Measurements from ENCODE around the gene SMARCA4.

SMARCA4 gene

DNA sequence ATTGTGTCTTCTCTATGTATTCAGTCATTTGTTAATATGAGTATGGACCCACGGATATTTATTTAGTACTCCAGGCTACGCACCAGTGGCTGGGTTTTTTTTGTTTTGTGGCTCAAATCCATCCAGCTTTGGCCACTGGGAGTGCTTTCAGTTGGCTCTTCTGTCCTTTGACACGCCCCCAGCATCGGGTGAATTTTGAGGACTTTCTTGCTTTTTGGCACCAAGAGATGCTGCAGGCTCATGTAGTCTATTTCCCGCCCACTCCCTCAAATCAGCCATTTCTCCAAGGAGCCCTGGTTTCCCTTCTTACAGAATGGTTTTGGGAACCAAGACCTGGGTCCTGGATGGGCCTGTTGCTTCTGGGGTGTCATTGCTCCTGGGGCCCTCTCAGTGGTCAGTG is 55.8 kb downstream of the SMARCA4 start:
- DNase-seq: no peak

DNA sequence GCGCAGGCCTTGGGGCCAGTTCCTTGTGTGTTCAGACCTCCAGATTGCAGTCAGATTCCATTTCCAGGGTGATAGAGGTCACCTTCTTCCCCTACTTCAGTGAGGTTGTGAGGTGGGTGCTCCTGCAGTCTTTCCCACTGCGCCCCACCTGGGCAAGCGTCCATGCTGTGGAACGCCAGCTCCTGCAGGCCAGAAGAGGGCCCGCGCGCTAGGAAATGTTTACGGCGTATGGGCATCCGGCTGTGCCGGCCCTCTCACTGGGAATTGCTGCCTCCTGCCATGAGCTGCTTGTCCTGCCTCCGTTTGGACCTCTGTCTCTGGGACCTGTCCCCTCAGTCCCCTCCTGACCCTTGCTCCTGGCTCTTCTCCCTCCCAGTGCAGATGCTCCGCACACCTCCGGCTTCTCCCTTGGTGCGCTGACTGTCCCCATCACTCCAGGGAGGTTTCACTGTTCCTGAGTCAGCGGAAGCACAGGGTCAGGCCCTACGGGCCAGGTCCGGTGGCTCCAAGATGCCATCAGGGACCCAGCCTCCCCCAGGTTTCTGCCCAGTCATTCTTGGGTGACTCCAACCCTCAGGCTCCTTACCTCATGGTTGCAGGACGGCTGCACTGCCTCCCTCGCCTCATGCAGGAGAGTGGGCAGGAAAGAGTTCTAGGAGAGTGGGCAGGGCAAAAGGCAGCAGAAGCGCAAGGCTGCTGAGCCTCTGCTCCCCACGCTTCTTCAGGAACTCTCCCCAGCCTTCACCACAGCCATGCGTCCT is 56.6 kb downstream of the SMARCA4 start:
- DNase-seq: no peak

DNA sequence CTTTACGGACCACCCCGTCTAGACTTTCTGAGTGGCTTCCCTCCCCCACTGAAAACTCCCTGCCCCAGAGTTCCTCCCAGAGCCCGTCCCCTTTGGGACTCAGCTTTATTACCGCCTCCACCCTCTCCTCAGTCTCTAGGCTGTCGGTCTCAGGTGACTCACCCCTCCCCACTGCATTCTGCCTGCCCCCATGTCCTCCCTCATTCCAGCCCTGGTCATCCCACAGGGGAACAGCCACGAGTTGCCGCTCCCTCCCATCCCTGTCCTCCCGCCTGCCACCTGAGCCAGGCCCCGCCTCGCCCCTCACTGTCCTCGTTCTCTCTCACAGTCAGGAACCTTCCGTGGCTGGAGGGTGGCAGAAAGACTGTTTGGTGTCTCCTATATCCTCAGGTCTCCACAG is 57.3 kb downstream of the SMARCA4 start:
- DNase-seq: no peak

DNA sequence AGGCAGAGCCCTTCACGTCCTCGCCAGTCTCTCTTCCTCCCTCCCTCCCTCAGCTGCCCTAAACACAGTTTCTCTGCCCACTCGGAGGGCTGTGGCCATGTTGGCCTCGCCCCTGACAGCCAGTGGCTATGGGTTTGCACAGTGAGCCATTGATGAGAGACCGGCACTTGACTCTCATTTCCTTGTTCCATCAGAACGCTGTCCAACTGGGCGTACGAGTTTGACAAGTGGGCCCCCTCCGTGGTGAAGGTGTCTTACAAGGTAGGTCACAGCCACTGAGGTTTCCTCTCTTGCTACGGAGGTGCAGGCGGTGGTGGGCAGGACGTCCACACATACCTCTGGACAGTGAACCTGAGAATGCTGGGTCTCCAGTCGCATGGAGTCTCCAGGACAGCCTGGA is 57.9 kb downstream of the SMARCA4 start:
- no peak for DNase-seq

DNA sequence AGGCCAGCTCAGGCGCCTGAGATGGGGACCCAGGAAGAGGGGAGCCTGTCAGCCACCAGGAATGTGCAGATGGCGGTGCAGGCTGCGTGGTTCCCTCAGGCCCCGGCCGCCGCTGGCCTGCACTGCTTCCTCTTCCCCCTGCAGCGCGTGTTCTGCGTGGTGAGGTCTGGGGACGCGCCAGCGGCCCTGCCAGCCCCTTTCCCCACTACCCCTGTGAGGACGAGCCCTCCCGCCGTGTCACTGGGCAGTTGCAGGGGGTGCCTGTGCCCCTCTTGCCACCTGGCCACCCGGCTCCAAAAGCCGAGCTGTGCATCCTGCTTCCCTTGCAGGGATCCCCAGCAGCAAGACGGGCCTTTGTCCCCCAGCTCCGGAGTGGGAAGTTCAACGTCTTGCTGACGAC is 58.4 kb downstream of the SMARCA4 start:
- no peak for DNase-seq

DNA sequence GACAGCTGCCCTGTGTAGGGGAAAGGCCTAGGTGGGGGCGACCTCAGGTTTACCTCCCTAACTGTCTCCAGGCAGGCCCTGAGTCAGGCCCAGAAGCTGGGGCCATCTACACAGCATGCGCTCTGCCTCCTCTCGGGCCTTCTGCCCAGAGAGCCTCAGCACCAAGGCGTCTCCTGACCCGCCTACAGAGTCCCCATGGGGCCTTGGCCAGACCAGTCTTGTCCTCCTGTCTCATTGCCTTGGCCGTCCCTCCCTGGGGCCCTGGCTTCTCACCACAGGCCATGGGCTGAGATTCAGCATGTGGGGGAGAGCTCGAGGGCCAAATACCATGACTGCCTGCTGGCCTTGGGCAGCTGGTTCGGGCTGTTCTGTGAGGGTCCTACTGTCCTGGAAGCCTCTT is 59.0 kb downstream of the SMARCA4 start:
- DNase-seq: no peak

DNA sequence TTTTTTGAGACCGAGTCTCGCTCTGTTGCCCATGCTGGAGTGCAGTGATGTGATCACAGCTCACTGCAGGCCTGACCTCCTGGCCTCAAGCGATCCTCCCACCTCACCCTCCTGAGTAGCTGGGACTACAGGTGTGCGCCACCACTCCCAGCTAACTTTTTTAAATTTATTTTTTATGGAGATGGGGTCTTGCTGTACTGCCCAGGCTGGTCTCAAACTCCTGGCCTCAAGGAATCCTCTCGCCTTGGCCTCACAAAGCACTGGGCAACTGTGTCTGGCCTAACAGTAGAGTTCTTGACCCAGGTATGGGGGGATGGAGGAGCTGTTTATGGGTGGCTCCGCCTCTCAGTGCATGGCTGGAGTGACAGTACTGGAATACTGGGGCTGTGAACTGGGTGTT is 59.6 kb downstream of the SMARCA4 start:
- DNase-seq: no peak

DNA sequence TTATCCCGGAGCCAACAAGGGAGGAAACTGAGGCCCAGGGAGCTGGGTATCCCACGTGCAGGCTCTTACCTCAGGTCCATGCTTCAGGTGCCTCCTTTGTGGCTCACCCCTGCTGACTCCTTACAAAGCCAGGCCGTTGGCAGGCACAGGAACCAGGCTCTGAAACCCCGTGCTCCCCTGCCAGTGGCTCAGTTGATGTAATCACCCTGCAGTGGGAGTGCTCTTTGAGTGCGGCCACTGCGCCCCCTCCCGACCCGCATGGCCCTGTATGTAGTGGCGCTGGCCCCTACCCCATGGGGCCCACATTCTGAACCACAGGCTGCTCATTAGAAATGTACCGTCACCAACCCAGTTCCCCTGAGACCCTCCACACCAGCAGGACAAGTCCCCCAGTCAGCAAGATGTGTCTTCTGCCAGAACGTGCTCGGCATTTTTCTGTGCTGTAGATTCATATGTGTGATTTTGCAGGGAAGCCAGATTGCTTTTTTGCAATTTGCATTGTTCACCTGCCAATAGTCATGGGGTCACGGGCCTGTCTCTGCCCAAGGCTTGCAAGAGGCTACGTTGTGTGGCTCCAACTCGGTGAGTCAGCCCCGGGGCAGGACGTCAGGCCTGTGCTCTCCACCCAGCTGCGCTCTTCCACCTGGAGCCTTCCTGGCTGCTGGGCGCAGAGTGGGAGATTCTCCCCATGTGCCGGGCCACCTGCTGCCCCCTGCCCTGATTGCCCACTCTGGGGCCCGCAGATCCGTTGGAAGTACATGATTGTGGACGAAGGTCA is 60.3 kb downstream of the SMARCA4 start:
- no peak for DNase-seq

DNA sequence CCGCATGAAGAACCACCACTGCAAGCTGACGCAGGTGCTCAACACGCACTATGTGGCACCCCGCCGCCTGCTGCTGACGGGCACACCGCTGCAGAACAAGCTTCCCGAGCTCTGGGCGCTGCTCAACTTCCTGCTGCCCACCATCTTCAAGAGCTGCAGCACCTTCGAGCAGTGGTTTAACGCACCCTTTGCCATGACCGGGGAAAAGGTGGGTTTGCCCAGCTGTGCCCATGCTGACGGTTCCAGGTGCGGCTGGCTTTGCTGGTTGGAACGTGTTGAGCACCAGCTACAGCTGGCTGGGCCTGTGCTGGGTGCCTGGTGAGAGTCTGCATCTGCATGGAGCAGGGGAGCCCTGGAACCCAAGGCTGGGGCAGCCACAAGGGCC is 60.9 kb downstream of the SMARCA4 start:
- no peak for DNase-seq

DNA sequence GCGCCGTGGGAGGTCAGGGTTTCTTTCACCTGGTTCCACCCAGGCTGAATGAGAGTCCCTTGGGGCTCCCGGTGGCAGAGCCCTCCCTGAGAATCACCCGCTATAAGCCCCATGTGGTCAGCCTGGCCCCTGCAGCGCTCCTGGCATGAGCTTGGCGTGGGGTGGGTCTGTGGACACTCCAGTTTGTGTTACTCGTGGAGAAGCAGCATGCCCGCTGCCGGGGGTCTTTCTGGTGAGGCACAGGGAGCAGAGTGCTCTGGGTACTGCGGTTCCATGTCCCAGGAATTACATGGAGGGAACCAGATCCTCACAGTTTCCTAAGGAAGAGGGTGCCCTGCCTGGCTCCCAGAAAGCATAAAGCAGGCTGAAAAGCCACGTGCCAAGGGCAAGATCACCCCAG is 62.2 kb downstream of the SMARCA4 start:
- DNase-seq: no peak

DNA sequence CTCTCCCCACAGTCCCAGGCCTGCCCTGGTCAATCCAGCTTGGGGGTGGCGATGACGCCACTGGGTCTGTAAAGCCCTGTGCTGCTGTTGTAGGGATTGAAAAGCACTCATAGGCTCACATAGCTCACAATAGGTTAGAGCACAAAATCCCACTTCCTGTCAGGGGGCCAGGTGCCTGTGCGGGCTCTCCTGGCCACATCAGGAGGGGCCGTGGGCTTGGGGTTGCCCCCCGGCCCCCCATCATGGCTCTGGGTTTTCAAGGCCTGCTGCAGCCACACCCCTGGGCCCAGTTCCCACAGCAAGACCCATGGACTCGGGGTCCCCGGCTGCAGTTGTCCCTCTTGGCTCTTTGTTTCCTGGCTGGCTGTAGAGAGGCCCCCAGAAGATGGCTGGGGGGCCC is 62.9 kb downstream of the SMARCA4 start:
- no peak for DNase-seq

DNA sequence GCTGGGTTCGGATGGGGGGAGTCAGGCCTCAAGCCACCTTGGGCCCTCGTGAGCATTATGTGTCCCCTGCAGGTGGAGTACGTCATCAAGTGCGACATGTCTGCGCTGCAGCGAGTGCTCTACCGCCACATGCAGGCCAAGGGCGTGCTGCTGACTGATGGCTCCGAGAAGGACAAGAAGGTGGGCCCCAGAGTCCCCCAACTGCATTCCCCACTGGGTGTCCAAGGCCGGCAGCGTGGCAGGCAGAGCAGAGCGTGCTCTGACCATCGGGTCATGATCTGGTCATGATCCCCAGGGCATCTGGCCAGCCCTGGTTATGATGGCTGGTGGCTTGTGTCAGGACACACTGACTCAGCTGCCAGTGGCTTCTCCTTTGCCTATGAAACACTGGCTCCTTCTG is 63.4 kb downstream of the SMARCA4 start:
- no peak for DNase-seq

DNA sequence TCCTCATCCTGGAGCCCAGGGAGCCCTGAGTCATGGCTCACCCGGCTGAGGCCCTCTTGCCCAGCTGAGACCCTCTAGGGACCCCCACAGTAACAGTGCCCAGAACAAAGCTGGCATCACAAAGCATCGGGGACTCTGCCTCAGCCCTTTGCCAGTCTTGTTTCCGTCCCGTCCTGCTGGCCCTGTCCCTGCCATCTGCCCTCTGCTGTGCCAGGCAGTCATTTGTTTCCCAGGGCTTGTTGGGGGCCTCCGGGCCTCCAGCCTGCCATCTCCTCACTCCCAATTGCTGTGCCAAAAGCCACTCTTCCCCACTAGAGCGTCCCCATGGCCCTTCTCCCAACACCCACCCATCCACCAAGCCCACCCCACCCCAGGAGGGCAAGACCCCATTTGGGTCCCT is 64.2 kb downstream of the SMARCA4 start:
- DNase-seq: no peak

DNA sequence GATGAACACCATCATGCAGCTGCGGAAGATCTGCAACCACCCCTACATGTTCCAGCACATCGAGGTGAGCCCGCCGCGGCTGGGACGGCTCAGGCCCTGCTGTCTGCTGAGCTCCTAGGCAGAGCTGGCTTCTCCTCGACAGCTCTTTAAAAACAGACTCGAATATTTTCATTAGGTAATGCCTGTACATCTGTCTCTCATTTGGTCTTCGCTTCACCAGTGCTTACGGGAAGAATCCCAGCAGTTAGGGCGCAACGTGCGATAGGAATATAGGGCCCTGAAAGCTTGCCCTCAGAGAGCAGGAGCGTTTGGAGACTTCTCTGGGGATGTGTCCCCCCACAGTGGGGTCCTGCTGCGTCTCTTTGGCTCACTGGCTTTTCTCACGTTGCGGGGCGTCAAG is 64.6 kb downstream of the SMARCA4 start:
- no peak for DNase-seq

DNA sequence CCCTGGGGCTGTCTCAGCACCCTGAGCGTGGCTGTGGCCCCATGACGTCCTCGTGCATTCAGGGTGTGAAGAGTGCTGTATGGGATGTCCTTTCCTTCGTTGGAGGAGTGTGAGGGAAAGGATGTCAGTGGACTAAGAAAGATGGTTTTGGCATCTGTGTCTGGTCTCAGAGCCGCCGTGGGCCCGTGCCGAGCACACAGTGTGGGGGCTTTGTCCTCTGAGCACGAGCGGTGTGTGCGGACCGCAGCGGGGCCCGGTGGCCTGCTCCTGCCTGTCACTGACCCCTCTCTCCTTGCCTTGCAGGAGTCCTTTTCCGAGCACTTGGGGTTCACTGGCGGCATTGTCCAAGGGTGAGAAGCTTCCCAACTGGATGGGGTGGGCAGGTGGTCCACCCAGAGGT is 65.2 kb downstream of the SMARCA4 start:
- DNase-seq: no peak

DNA sequence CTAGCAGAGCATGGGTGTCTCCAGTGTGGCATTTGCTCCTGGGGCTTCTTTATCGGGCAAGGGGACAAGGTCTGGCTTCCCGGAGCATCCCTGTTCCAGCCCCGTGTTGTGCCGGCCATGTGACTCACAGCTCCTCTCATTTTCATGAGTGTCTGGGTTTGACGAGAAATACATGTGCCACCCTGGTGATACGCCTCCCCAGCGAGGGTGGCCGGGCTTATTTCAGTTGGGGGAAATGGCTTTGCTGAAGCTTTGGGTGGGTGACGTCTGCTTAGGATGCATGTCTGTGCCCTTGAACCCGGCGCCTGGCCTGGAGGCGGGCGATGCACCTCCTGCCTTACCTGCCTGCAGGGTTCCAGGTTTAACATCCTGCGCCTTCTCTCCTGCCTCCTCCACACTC is 66.6 kb downstream of the SMARCA4 start:
- DNase-seq: no peak

DNA sequence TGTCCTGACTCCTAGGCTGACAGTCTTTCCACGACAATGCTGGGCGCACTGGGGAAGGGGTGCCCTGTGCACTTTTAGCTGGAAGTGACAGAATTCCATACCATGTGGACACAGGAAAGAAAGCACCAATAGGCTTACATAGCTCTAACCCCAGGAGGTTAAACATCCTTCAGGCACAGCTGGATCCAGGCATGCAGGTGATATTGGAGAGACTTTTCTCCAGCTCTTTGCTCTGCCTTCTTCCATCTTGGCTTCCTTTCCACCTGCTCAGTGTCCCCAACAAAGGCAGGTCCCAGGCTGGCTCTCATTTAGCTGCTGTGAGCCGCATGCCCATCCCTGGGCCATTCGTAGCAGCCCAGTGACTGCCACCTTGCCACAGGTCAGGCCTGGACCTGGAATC is 67.3 kb downstream of the SMARCA4 start:
- no peak for DNase-seq

DNA sequence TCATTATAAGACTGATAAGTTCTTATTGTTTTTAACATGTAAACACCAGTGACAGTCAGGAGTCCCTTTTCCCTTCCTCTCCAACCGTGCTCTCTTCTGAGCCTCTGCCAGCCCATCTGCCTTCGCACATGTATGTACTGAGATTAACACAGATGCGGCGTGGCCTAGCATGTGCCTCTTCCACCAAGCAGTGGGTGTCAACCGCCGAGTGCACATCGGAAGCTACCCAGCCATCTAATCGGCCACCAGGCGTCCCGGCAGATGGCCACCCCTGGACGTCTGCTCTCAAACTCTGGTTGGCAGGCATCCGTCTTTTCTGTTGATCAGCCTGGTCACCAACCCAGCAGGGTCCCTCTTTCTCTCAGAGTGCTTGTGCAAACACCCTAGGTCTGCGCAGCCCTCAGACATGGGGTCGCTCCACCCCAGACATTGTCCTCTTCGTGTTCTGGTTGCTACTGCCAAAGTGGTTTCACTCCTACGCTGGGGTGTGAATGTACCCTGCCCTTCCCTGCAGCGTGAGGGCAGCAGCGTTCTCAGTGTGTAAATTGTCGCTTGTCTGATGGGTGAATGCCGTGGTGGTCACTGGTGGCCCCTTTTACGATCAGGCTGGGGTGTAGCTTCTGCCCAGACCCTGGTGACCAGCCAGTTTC is 70.7 kb downstream of the SMARCA4 start:
- DNase-seq: no peak

DNA sequence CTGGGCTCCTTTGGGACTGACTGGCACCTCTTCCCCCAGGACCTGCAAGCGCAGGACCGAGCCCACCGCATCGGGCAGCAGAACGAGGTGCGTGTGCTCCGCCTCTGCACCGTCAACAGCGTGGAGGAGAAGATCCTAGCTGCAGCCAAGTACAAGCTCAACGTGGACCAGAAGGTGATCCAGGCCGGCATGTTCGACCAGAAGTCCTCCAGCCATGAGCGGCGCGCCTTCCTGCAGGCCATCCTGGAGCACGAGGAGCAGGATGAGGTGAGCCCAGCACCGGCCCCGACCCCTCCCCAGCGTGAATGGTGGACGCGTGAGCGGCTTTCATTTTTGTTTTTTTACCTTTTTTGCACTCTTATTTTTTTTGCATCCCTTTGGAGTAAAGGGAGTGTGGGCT is 72.4 kb downstream of the SMARCA4 start:
- DNase-seq: no peak

DNA sequence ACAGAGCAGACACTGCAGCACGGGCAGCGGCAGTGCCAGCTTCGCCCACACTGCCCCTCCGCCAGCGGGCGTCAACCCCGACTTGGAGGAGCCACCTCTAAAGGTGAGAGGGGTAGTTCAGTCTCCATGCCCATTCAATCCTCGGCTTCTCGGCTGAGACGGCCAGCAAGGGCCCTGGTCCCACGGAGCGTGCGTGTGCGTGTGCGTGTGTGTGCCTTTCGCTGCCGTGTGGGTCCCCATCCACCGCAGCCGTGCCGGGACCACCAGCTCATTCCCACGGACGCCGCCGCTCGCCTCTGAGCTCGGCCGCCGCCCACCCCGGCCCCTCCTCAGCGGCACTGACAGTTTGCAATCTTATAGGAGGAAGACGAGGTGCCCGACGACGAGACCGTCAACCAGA is 72.9 kb downstream of the SMARCA4 start:
- no peak for DNase-seq

DNA sequence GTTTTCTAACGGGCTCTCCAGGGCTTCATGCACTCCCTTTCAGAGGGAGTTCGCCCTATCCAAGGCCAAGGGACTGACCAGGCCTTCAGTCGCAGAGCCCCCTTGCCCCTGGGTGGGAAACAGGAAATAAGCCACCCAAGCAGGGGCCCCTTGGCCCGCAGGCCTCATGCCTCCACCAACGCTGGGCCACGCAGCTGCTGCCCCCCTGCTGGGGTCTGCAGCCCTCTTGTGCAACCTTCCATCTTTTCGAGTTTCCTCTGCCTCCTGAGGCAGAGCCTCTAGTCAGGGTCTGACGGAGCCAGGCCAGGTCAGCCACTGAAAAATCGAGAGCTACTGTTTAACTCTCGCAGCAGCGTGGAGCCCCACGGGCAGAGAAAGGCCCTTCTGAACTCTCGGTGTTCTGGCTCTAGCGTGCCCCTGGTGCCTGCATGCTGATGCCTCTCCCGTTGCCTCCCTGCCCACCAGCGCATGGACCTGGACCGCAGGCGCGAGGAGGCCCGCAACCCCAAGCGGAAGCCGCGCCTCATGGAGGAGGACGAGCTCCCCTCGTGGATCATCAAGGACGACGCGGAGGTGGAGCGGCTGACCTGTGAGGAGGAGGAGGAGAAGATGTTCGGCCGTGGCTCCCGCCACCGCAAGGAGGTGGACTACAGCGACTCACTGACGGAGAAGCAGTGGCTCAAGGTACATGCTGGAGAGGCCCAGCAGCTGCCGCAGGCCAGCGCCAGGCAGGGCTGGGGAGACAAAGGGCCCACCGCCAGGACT is 73.8 kb downstream of the SMARCA4 start:
- DNase-seq: no peak

DNA sequence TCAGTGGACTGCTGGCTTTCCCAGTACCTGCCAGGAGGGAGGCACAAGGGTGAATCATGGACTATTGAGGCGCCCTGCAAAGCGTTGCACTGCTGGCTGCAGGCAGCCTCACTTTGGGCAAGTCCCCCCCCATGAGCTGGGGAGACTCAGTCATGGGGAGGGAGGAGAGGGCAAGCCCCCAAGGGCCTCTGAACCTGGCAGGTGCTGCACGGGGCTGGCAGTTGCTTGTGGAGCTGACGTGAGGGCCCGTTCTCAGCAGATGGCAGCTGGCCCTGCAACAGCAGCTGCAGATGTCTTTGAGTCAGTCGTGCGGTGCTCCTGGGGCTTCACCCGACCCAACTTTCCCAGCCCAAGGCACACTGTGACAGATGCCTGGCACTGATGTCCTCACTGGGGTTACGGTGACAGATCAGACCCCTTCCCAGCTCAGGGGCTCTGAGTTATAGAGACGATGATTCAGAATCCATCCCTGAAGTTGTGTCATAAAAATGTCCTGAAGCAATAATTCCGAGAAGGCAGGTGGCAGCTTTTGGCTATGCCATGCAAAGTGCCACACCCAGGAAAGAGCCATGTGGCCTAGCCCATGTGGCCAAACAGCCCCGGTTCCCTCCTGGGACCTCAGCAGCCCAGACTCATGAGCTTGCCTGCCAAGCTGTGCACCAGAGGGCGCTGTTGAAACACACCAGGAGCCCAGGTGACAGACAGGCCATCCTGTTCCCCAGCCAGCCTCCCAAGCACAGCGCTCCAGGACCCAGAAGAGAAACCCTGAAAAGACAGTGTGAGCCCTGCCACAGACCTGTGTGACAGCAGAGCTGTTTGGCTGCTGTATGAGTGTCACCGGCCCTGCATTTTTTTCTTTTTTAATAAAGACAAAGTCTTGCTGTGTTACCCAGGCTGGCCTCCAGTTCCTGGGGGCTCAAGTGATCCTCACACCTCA is 74.9 kb downstream of the SMARCA4 start:
- DNase-seq: peak; percentile 66 to 83 (median 80)
